HT-29 (cell line): Measurements from ENCODE around the gene RXRA. TPM values are rescaled to one million over a fixed set of nuclear protein-coding genes. Genes with fewer than 3 reads are reported as not detected.

Source experiments
- DNase-seq: peaks from one replicate; pipeline ENCODE4 v3.0.0-alpha.2; 2015; ENCODE audit warnings: low spot score
- total RNA-seq: library from RNA; depleted of rRNA; stranded (reverse); fragments of >200 nt; shearing (Covaris generic); gene quantifications from 2 replicates; pipeline ENCODE4 v1.2.3, GENCODE V29; 2014

The RXRA gene
- total RNA-seq, 1 experiment from 2014 or later, result 74.4 TPM

- no peak for DNase-seq
Observed at GRCh38 chr9:134380542-134381271, 54.5 kb downstream of the RXRA start.

- DNase-seq, result no peak
Observed at GRCh38 chr9:134381272-134381661, 55.0 kb downstream of the RXRA start.

- peak; percentile 54 for DNase-seq
Observed at GRCh38 chr9:134381671-134382516, 55.6 kb downstream of the RXRA start.

GRCh38 chr9:134382733-134383132 lies 56.5 kb downstream of the RXRA start:
- peak; percentile 83 for DNase-seq

- DNase-seq, result no peak
Observed at GRCh38 chr9:134383148-134383547, 56.9 kb downstream of the RXRA start.

- DNase-seq, result no peak
Observed at GRCh38 chr9:134384811-134385479, 58.7 kb downstream of the RXRA start.

- no peak for DNase-seq
Observed at GRCh38 chr9:134385915-134386314, 59.7 kb downstream of the RXRA start.

GRCh38 chr9:134386951-134387831 lies 60.9 kb downstream of the RXRA start:
- peak; percentile 45 for DNase-seq

- DNase-seq, result no peak
Observed at GRCh38 chr9:134388289-134388808, 62.1 kb downstream of the RXRA start.

- DNase-seq, result no peak
Observed at GRCh38 chr9:134388976-134389375, 62.7 kb downstream of the RXRA start.

GRCh38 chr9:134389642-134390041 lies 63.4 kb downstream of the RXRA start:
- DNase-seq, result no peak

- no peak for DNase-seq
Observed at GRCh38 chr9:134390537-134390936, 64.3 kb downstream of the RXRA start.

- no peak for DNase-seq
Observed at GRCh38 chr9:134390947-134391318, 64.7 kb downstream of the RXRA start.

- DNase-seq, result no peak
Observed at GRCh38 chr9:134391319-134392231, 65.3 kb downstream of the RXRA start.

GRCh38 chr9:134392900-134393299 lies 66.6 kb downstream of the RXRA start:
- no peak for DNase-seq

- no peak for DNase-seq
Observed at GRCh38 chr9:134393582-134394280, 67.5 kb downstream of the RXRA start.

- no peak for DNase-seq
Observed at GRCh38 chr9:134395002-134395517, 68.8 kb downstream of the RXRA start.

- no peak for DNase-seq
Observed at GRCh38 chr9:134395737-134396257, 69.5 kb downstream of the RXRA start.

GRCh38 chr9:134396258-134396742 lies 70.0 kb downstream of the RXRA start:
- DNase-seq, result no peak
